Fibroblast of lung (primary cell): ENCODE results near the gene PAK6. TPM values are rescaled to one million over a fixed set of nuclear protein-coding genes. Genes with fewer than 3 reads are reported as not detected.

Source experiments
- DNase-seq, 2 donors: peaks; one replicate each; pipeline versions ENCODE4 v3.0.0 to v3.0.0-alpha.2; 2010; ENCODE audit warnings: low read depth in 2 of 2
- H2AFZ ChIP-seq: 2 replicates; pipeline ENCODE4 v1.5.1; 2012; ENCODE audit warnings: low read length, control low read depth, inconsistent platforms
- H3K27ac ChIP-seq: 2 replicates; pipeline ENCODE4 v1.5.1; 2011; ENCODE audit warnings: low read length, control low read depth; ENCODE audit not compliant: insufficient read depth
- H3K27me3 ChIP-seq: 2 replicates; pipeline ENCODE4 v1.5.1; 2011; ENCODE audit warnings: mild to moderate bottlenecking, low read length; ENCODE audit not compliant: control insufficient read depth, insufficient read depth
- H3K36me3 ChIP-seq: 2 replicates; pipeline ENCODE4 v1.5.1; 2011; ENCODE audit warnings: low read length; ENCODE audit not compliant: control insufficient read depth, insufficient read depth
- H3K4me1 ChIP-seq: 2 replicates; pipeline ENCODE4 v1.5.1; 2011; ENCODE audit warnings: low read length; ENCODE audit not compliant: control insufficient read depth, insufficient read depth; ENCODE audit errors: extremely low read depth
- H3K4me2 ChIP-seq: 2 replicates; pipeline ENCODE4 v1.5.1; 2011; ENCODE audit warnings: low read length, control low read depth; ENCODE audit not compliant: insufficient read depth; ENCODE audit errors: extremely low read depth
- H3K4me3 ChIP-seq, 4 experiments: fragments of 200-600 bp in 1 of 4; sonication (generic) in 1 of 4; replicated peaks in 1 of 4; 2 replicates each; pipeline ENCODE4 v1.5.1; 2011 to 2016; ENCODE audit warnings: low read length in 4 of 4, low read depth in 3 of 4, mild to moderate bottlenecking in 3 of 4, control low read depth in 2 of 4, inconsistent platforms in 1 of 4, mixed read lengths in 1 of 4; ENCODE audit not compliant: insufficient read depth in 1 of 4; ENCODE audit errors: control extremely low read depth in 1 of 4
- H3K79me2 ChIP-seq: 2 replicates; pipeline ENCODE4 v1.5.1; 2012; ENCODE audit warnings: mild to moderate bottlenecking, low read length, inconsistent platforms; ENCODE audit not compliant: control insufficient read depth, insufficient read depth
- H3K9ac ChIP-seq: 2 replicates; pipeline ENCODE4 v1.5.1; 2011; ENCODE audit warnings: mild to moderate bottlenecking, low read length, control low read depth; ENCODE audit not compliant: insufficient read depth
- H3K9me3 ChIP-seq: 2 replicates; pipeline ENCODE4 v1.5.1; 2012; ENCODE audit warnings: low read depth, low read length; ENCODE audit not compliant: control insufficient read depth, insufficient read depth
- H4K20me1 ChIP-seq: 2 replicates; pipeline ENCODE4 v1.5.1; 2011; ENCODE audit warnings: low read length; ENCODE audit not compliant: control insufficient read depth, insufficient read depth; ENCODE audit errors: extremely low read depth
- CTCF ChIP-seq, 2 donors: IDR thresholded peaks in 1 of 2; conservative IDR thresholded peaks in 1 of 2; 1 replicate in 1 of 2; 2 replicates in 1 of 2; pipeline ENCODE4 v1.5.1; 2011 to 2012; ENCODE audit warnings: low read length in 2 of 2, control low read depth in 1 of 2, inconsistent platforms in 1 of 2, low read depth in 1 of 2, mild to moderate bottlenecking in 1 of 2
- EZH2 ChIP-seq: IDR thresholded peaks from 2 replicates; pipeline ENCODE4 v1.5.1; 2012; ENCODE audit warnings: low read length, control low read depth, mild to moderate bottlenecking; ENCODE audit errors: missing control alignments
- polyA plus RNA-seq, 2 donors: library from polyadenylated mRNA; depleted of rRNA in 1 of 2; stranded (reverse) in 1 of 2; unstranded in 1 of 2; fragments of >200 nt; gene quantifications; 2 replicates each; pipeline ENCODE4 v1.2.1, GENCODE V29; 2011 to 2012; ENCODE audit warnings: missing spikeins in 1 of 2
- total RNA-seq: library from RNA; depleted of rRNA; stranded (reverse); fragments of >200 nt; gene quantifications from 2 replicates; pipeline ENCODE4 v1.2.1, GENCODE V29; 2014

PAK6 gene
- total and polyA plus RNA-seq, 2 donors (not counting 1 experiment from before 2014, with no cell fraction given), result 0.03 TPM; not detected in 1

- Histone ChIP-seq H3K79me2 (no peaks in the 10 kb centered on the region), H3K36me3 (no peaks in the 10 kb centered on the region), H3K27me3 (peaks cover 22% of the 10 kb centered on the region), H3K9me3 (no peaks in the 10 kb centered on the region), H4K20me1 (no peaks in the 10 kb centered on the region), H3K4me2 (no peak overlapping the region), H3K4me3 (no peak overlapping the region), H3K9ac (no peak overlapping the region), H3K27ac (no peak overlapping the region), H2AFZ (no peak overlapping the region), H3K4me1 (no peaks in the 10 kb centered on the region)
- no peak for DNase-seq
- no peak for TF ChIP-seq EZH2
- no peak for TF ChIP-seq CTCF (conservative IDR thresholded peaks at IDR 0.05 in 1 of 2, IDR thresholded peaks at IDR 0.05 in 1 of 2; ENCODE audit: low read depth in 1 of 2, low read length in 2 of 2)
Measured at GRCh38 chr15:40290545-40290917, 51.7 kb downstream of the PAK6 start.

GRCh38 chr15:40290918-40291574 lies 52.2 kb downstream of the PAK6 start:
- TF ChIP-seq EZH2, result no peak
- no peak for TF ChIP-seq CTCF (conservative IDR thresholded peaks at IDR 0.05 in 1 of 2, IDR thresholded peaks at IDR 0.05 in 1 of 2; ENCODE audit: low read depth in 1 of 2, low read length in 2 of 2)
- H3K36me3 ChIP-seq, result no peaks in the 10 kb centered on the region

GRCh38 chr15:40292246-40292645 lies 53.4 kb downstream of the PAK6 start:
- Histone ChIP-seq H3K4me1 (no peaks in the 10 kb centered on the region), H3K9ac (no peak overlapping the region), H3K79me2 (no peaks in the 10 kb centered on the region), H3K4me2 (no peak overlapping the region), H3K4me3 (no peak overlapping the region), H4K20me1 (no peaks in the 10 kb centered on the region), H3K36me3 (no peaks in the 10 kb centered on the region), H3K27ac (no peak overlapping the region), H3K27me3 (peaks cover 31% of the 10 kb centered on the region), H2AFZ (no peak overlapping the region), H3K9me3 (no peaks in the 10 kb centered on the region)
- TF ChIP-seq CTCF (conservative IDR thresholded peaks at IDR 0.05 in 1 of 2, IDR thresholded peaks at IDR 0.05 in 1 of 2; ENCODE audit: low read depth in 1 of 2, low read length in 2 of 2) (no peak), EZH2 (no peak)
- DNase-seq, result no peak

More at GRCh38 chr15:40290918-40291574, 52.2 kb downstream of the PAK6 start:
- Histone ChIP-seq H3K27ac (no peak overlapping the region), H3K9me3 (no peaks in the 10 kb centered on the region), H2AFZ (peak overlapping the region; percentile 38), H3K4me3 (peak overlapping the region in 3 of 4 experiments; percentile 16 to 44 (median 21)), H3K9ac (peak overlapping the region; percentile 4), H3K27me3 (peaks cover 22% of the 10 kb centered on the region), H3K79me2 (no peaks in the 10 kb centered on the region), H3K4me1 (no peaks in the 10 kb centered on the region), H4K20me1 (no peaks in the 10 kb centered on the region), H3K4me2 (peak overlapping the region; percentile 69)
- peak; percentile 53 to 61 for DNase-seq
